ENCODE data around the gene C16orf87.
A peak's percentile ranks its signal among the peaks of the same experiment; 100 is the strongest.
"Not testable (repeated sequence)": the region's sequence is repeated elsewhere in the genome, so short reads cannot be mapped to it uniquely, and the experiment has no call there.

C16orf87 gene

GRCh38 chr16:46790599-46791270, 40.2 kb downstream of the C16orf87 start:
- H3K36me3 ChIP-seq (ENCODE audit: control insufficient read depth, insufficient read depth, low read length, severe bottlenecking) = no peaks in the 10 kb centered on the region
- no peaks in the 10 kb centered on the region for H3K4me1 ChIP-seq (ENCODE audit: control insufficient read depth, insufficient read depth, low read length)
- H3K27me3 ChIP-seq (replicated peaks; ENCODE audit: control insufficient read depth, insufficient read depth, low read length) = no peaks in the 10 kb centered on the region
- no peak for DNase-seq (ENCODE audit: low read depth)
- peak overlapping the region; percentile 74 for H3K9ac ChIP-seq (ENCODE audit: low read length)
- H3K4me3 ChIP-seq (ENCODE audit: low read length) = peak overlapping the region; percentile 77
- H3K9me3 ChIP-seq (ENCODE audit: control insufficient read depth, low read length) = no peaks in the 10 kb centered on the region

- Histone ChIP-seq H3K4me3 (ENCODE audit: low read length) (peak overlapping the region; percentile 77), H3K9ac (ENCODE audit: low read length) (peak overlapping the region; percentile 74), H3K9me3 (ENCODE audit: control insufficient read depth, low read length) (no peaks in the 10 kb centered on the region), H3K4me1 (ENCODE audit: control insufficient read depth, insufficient read depth, low read length) (no peaks in the 10 kb centered on the region), H3K36me3 (ENCODE audit: control insufficient read depth, insufficient read depth, low read length, severe bottlenecking) (no peaks in the 10 kb centered on the region), H3K27me3 (replicated peaks; ENCODE audit: control insufficient read depth, insufficient read depth, low read length) (no peaks in the 10 kb centered on the region)
- peak; percentile 74 for DNase-seq (ENCODE audit: low read depth)
These were observed 41.2 kb downstream of the C16orf87 start for GRCh38 chr16:46789499-46790414.

GRCh38 chr16:46788891-46789474, 42.0 kb downstream of the C16orf87 start:
- Histone ChIP-seq H3K9ac (ENCODE audit: low read length) (no peak overlapping the region), H3K4me3 (ENCODE audit: low read length) (no peak overlapping the region), H3K36me3 (ENCODE audit: control insufficient read depth, insufficient read depth, low read length, severe bottlenecking) (no peaks in the 10 kb centered on the region), H3K9me3 (ENCODE audit: control insufficient read depth, low read length) (no peaks in the 10 kb centered on the region), H3K27me3 (replicated peaks; ENCODE audit: control insufficient read depth, insufficient read depth, low read length) (no peaks in the 10 kb centered on the region), H3K4me1 (ENCODE audit: control insufficient read depth, insufficient read depth, low read length) (no peaks in the 10 kb centered on the region)
- no peak for DNase-seq (ENCODE audit: low read depth)

- H3K9me3 ChIP-seq (ENCODE audit: control insufficient read depth, low read length) = no peaks in the 10 kb centered on the region
- H3K9ac ChIP-seq (ENCODE audit: low read length) = no peak overlapping the region
- H3K36me3 ChIP-seq (ENCODE audit: control insufficient read depth, insufficient read depth, low read length, severe bottlenecking) = no peaks in the 10 kb centered on the region
- no peak overlapping the region for H3K4me3 ChIP-seq (ENCODE audit: low read length)
- no peaks in the 10 kb centered on the region for H3K4me1 ChIP-seq (ENCODE audit: control insufficient read depth, insufficient read depth, low read length)
- H3K27me3 ChIP-seq (replicated peaks; ENCODE audit: control insufficient read depth, insufficient read depth, low read length) = no peaks in the 10 kb centered on the region
- DNase-seq (ENCODE audit: low read depth) = no peak
These were observed 43.1 kb downstream of the C16orf87 start for GRCh38 chr16:46787909-46788308.

- no peaks in the 10 kb centered on the region for H3K36me3 ChIP-seq (ENCODE audit: control insufficient read depth, insufficient read depth, low read length, severe bottlenecking)
- H3K9me3 ChIP-seq (ENCODE audit: control insufficient read depth, low read length) = no peaks in the 10 kb centered on the region
- no peaks in the 10 kb centered on the region for H3K27me3 ChIP-seq (replicated peaks; ENCODE audit: control insufficient read depth, insufficient read depth, low read length)
- no peak overlapping the region for H3K9ac ChIP-seq (ENCODE audit: low read length)
- no peak for DNase-seq (ENCODE audit: low read depth)
- no peak overlapping the region for H3K4me3 ChIP-seq (ENCODE audit: low read length)
- no peaks in the 10 kb centered on the region for H3K4me1 ChIP-seq (ENCODE audit: control insufficient read depth, insufficient read depth, low read length)
These were observed 45.7 kb downstream of the C16orf87 start for GRCh38 chr16:46785076-46785845.

- H3K27me3 ChIP-seq (replicated peaks; ENCODE audit: control insufficient read depth, insufficient read depth, low read length) = not testable (repeated sequence)
These were observed 46.4 kb downstream of the C16orf87 start for GRCh38 chr16:46784569-46784968.

GRCh38 chr16:46783800-46784199, 47.2 kb downstream of the C16orf87 start:
- no peak overlapping the region for H3K9ac ChIP-seq (ENCODE audit: low read length)
- H3K4me3 ChIP-seq (ENCODE audit: low read length) = no peak overlapping the region
- H3K36me3 ChIP-seq (ENCODE audit: control insufficient read depth, insufficient read depth, low read length, severe bottlenecking) = no peaks in the 10 kb centered on the region
- H3K27me3 ChIP-seq (replicated peaks; ENCODE audit: control insufficient read depth, insufficient read depth, low read length) = no peaks in the 10 kb centered on the region
- no peaks in the 10 kb centered on the region for H3K9me3 ChIP-seq (ENCODE audit: control insufficient read depth, low read length)
- H3K4me1 ChIP-seq (ENCODE audit: control insufficient read depth, insufficient read depth, low read length) = no peaks in the 10 kb centered on the region
- DNase-seq (ENCODE audit: low read depth) = no peak

More at GRCh38 chr16:46784569-46784968, 46.4 kb downstream of the C16orf87 start:
- not testable (repeated sequence) for H3K4me1 ChIP-seq (ENCODE audit: control insufficient read depth, insufficient read depth, low read length); H3K9me3 ChIP-seq (ENCODE audit: control insufficient read depth, low read length); H3K36me3 ChIP-seq (ENCODE audit: control insufficient read depth, insufficient read depth, low read length, severe bottlenecking); DNase-seq (ENCODE audit: low read depth); H3K4me3 ChIP-seq (ENCODE audit: low read length); H3K9ac ChIP-seq (ENCODE audit: low read length)

GRCh38 chr16:46782320-46782719, 48.7 kb downstream of the C16orf87 start:
- Histone ChIP-seq H3K27me3 (replicated peaks; ENCODE audit: control insufficient read depth, insufficient read depth, low read length) (no peaks in the 10 kb centered on the region), H3K9ac (ENCODE audit: low read length) (no peak overlapping the region), H3K36me3 (ENCODE audit: control insufficient read depth, insufficient read depth, low read length, severe bottlenecking) (no peaks in the 10 kb centered on the region), H3K4me3 (ENCODE audit: low read length) (no peak overlapping the region), H3K9me3 (ENCODE audit: control insufficient read depth, low read length) (no peaks in the 10 kb centered on the region), H3K4me1 (ENCODE audit: control insufficient read depth, insufficient read depth, low read length) (no peaks in the 10 kb centered on the region)
- no peak for DNase-seq (ENCODE audit: low read depth)

GRCh38 chr16:46777804-46778203, 53.2 kb downstream of the C16orf87 start:
- H3K9me3 ChIP-seq (ENCODE audit: control insufficient read depth, low read length) = no peaks in the 10 kb centered on the region
- no peak overlapping the region for H3K4me3 ChIP-seq (ENCODE audit: low read length)
- H3K36me3 ChIP-seq (ENCODE audit: control insufficient read depth, insufficient read depth, low read length, severe bottlenecking) = no peaks in the 10 kb centered on the region
- no peak for DNase-seq (ENCODE audit: low read depth)
- no peaks in the 10 kb centered on the region for H3K27me3 ChIP-seq (replicated peaks; ENCODE audit: control insufficient read depth, insufficient read depth, low read length)
- no peak overlapping the region for H3K9ac ChIP-seq (ENCODE audit: low read length)
- no peaks in the 10 kb centered on the region for H3K4me1 ChIP-seq (ENCODE audit: control insufficient read depth, insufficient read depth, low read length)

GRCh38 chr16:46775214-46775613, 55.8 kb downstream of the C16orf87 start:
- Histone ChIP-seq H3K27me3 (replicated peaks; ENCODE audit: control insufficient read depth, insufficient read depth, low read length) (no peaks in the 10 kb centered on the region), H3K4me1 (ENCODE audit: control insufficient read depth, insufficient read depth, low read length) (no peaks in the 10 kb centered on the region), H3K4me3 (ENCODE audit: low read length) (no peak overlapping the region), H3K9ac (ENCODE audit: low read length) (no peak overlapping the region), H3K9me3 (ENCODE audit: control insufficient read depth, low read length) (no peaks in the 10 kb centered on the region), H3K36me3 (ENCODE audit: control insufficient read depth, insufficient read depth, low read length, severe bottlenecking) (no peaks in the 10 kb centered on the region)
- DNase-seq (ENCODE audit: low read depth) = no peak

GRCh38 chr16:46774743-46775177, 56.2 kb downstream of the C16orf87 start:
- DNase-seq (ENCODE audit: low read depth) = no peak
- H3K9ac ChIP-seq (ENCODE audit: low read length) = no peak overlapping the region
- no peaks in the 10 kb centered on the region for H3K4me1 ChIP-seq (ENCODE audit: control insufficient read depth, insufficient read depth, low read length)

More at GRCh38 chr16:46774743-46775177, 56.2 kb downstream of the C16orf87 start:
- Histone ChIP-seq H3K27me3 (replicated peaks; ENCODE audit: control insufficient read depth, insufficient read depth, low read length) (no peaks in the 10 kb centered on the region), H3K36me3 (ENCODE audit: control insufficient read depth, insufficient read depth, low read length, severe bottlenecking) (no peaks in the 10 kb centered on the region), H3K4me3 (ENCODE audit: low read length) (no peak overlapping the region), H3K9me3 (ENCODE audit: control insufficient read depth, low read length) (no peaks in the 10 kb centered on the region)

All from adipocyte (in vitro differentiated cells).